Upper lobe of left lung (tissue), 4 donors: ENCODE results near the gene SMARCB1.

Experiments used
- POLR2A ChIP-seq, 4 donors: fragments of 450-650 bp; IDR thresholded peaks; one replicate each; pipeline ENCODE4 v1.5.1; 2016 to 2017; ENCODE audit warnings: antibody characterized with exemption in 4 of 4, mild to moderate bottlenecking in 2 of 4
- TF ChIP-seq, protein P1 (sequence below), 6 experiments: fragments of 450-650 bp in 4 of 6; fragments of 200-600 bp in 2 of 6; sonication (generic) in 2 of 6; IDR thresholded peaks; one replicate each; pipeline ENCODE4 v1.5.1; 2016 to 2019; ENCODE audit warnings: antibody characterized with exemption in 6 of 6

DNA sequence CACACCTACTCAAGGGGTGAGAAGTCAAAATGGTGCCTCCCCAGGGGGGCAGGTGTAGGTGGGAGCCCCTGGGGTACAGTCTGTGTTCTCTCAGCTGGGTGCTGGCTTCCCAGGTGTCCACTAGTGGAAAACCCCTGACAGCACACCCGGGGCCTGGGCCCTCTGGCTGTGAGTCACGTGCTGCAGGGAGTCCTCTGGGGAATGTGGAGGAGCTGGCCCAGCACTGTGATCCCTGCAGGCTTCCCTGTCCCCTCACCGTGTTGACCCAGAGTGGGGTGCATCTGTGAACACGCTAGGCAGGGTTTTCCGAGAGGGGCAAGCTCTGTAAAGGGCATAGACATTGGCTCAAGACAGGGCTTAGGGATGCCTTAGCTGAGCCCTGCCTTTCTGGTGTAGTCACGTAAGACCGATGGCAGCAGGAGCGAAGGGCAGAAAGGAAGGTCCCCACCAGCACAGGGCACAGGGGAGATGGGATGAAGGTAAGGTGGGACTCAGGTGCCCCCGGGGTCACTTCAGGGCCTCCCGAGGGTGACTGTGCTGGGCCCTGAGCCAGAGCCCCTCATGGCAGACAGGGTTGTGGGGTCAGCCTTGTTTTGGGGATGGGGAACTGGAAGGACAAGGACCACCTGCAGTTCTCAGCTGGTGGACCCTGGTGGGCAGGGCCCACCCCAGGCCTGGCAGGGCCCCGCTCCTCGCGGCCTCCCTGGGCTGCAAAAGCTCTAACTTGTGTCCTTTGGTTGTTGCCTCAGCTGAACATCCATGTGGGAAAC, 37.9 kb downstream of the SMARCB1 start:
- TF ChIP-seq, protein P1, sequence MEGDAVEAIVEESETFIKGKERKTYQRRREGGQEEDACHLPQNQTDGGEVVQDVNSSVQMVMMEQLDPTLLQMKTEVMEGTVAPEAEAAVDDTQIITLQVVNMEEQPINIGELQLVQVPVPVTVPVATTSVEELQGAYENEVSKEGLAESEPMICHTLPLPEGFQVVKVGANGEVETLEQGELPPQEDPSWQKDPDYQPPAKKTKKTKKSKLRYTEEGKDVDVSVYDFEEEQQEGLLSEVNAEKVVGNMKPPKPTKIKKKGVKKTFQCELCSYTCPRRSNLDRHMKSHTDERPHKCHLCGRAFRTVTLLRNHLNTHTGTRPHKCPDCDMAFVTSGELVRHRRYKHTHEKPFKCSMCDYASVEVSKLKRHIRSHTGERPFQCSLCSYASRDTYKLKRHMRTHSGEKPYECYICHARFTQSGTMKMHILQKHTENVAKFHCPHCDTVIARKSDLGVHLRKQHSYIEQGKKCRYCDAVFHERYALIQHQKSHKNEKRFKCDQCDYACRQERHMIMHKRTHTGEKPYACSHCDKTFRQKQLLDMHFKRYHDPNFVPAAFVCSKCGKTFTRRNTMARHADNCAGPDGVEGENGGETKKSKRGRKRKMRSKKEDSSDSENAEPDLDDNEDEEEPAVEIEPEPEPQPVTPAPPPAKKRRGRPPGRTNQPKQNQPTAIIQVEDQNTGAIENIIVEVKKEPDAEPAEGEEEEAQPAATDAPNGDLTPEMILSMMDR (IDR thresholded peaks at IDR 0.05), result no peak
- TF ChIP-seq POLR2A (IDR thresholded peaks at IDR 0.05), result no peak
